Daoy (cell line): ENCODE data around the gene PTPRR. TPM values are rescaled to one million over a fixed set of nuclear protein-coding genes. Genes with fewer than 3 reads are reported as not detected.
A peak's percentile ranks its signal among the peaks of the same experiment; 100 is the strongest.

Experiments
- DNase-seq: peaks from one replicate; pipeline ENCODE4 v3.0.0-alpha.2; 2015; ENCODE audit warnings: low read depth
- total RNA-seq: library from RNA; depleted of rRNA; stranded (reverse); fragments of >200 nt; shearing (Covaris generic); gene quantifications from 2 replicates; pipeline ENCODE4 v1.2.3, GENCODE V29; 2014

The PTPRR gene
- total RNA-seq, 1 experiment from 2014 or later = 3.5 TPM

- no peak for DNase-seq
Measured at GRCh38 chr12:70796989-70797388, 123.5 kb downstream of the PTPRR start.

DNA sequence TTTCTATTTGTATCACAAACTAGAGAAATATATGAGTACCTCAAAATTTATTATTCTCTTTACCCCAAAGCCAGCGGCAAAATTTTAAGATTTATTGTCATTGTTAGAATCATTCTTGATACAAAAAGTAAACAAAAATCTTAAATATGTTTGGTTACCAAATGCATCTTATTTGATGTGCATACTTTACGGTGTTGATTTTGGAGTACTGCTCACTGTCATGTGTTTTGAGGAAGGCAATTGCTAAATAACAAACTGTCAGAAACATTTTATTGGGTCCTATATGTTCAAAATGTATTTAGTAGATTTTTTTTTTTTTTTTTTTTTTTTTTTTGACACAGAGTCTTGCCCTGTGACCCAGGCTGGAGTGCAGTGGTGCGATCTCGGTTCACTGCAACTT, 124.9 kb downstream of the PTPRR start:
- DNase-seq = no peak

GRCh38 chr12:70794131-70794530, 126.4 kb downstream of the PTPRR start:
- no peak for DNase-seq

DNA sequence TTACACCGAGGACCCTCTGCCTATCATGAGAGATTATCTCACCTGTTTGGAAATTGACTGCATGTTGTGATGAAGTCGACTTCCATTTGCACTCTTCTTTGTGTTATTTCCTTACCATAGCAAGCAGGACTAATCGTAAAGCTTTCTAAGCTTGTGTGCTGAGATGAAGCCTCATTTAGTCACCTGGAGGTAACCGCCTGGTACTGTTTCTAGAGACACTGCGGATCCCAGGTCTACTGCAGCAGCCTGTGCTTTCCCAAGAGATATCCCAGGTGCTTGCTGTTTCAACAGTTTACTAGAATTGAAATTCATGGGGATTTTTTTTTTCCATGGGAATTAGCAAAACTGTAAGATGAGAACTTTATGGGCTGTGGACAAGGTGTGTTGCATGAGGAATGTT, 131.8 kb downstream of the PTPRR start:
- DNase-seq = no peak

- no peak for DNase-seq
Measured at GRCh38 chr12:70787612-70788011, 132.9 kb downstream of the PTPRR start.

DNA sequence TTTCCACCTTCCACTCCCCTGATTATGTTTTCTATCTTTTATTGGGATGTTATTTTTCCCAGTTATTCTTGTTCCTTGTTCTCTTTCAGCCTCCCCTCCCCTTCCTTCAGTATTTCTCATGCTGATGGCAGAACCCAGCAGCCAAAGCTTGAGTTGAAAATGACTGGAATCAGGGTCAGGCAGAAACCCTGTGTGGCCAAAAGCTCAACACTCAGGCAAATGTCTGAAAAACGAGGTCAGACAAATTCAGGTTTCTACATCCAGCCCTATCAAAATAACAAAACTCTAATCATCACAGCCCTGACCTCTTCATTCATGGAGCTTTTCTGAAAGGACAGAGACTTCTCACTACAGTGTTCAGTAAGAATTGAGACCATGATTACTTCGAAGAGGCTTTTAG, 134.6 kb downstream of the PTPRR start:
- no peak for DNase-seq

DNA sequence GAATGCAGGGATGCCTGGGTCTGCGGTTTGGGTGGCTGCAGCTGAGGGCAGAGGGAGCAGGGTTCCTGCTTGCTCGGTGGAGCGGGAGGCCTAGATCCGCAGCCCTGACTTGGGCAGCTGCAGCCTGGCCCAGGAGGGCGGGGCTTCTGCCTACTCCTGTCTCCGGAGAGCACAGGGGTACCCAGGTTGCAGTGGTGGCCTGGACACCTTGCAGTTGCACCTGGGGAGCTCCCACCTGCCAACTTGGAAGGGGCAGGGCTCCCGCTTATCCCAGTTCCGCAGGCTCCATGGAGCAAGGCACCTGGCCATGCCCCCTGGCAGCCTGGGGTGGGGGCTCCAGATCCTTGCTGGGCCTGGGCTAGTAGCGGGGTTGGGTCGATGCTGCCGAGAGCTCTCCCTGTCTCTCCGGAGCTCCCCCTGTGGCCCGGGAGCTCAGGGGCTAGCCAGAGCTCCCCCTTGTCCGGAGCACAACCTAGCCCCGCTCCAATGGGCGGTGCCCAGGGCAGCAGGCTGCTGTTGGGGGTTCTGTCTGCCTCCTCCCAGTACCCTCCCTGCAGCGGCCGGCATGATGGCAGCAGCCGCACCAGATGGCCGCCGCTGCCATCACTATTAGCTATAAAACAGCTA, 136.4 kb downstream of the PTPRR start:
- DNase-seq = no peak

DNA sequence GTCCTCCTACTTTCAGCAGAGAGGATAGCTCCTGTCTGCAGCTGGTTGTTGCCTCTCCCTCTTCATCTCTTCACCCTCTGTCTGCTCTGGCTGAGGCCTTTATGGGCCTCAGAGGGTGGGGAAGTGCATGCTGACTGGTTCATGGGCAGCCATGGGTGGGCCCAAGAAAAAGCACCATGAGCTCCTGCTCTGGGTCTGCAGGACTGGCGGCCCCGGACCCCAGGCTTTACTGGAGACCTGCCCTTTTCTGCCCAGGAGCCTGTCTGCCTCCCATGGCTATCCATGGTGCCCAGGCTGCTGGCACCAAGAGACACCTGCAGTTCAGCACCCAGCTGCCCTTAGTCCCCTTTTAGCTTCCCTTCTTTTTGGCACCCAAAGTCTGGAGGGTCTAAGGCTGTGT, 137.1 kb downstream of the PTPRR start:
- DNase-seq = no peak

DNA sequence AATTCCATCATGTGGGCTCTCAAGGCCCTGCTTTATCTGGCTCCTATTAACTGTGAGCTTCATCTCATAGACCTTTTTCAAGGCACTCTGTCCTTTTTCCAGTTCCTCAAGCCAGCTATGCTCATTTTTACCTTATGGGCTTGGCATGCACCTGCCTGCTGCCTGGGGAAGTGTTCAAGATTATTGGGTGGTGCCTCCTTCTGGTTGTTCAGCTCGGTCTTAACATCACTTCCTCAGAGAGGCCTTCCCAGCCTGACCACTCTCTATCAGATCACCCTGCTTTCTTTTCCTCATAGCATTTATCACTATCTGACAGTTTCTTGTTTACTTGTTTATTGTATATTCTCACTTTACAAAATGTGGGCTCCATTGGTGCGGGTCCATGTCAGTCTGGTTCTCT, 141.3 kb downstream of the PTPRR start:
- no peak for DNase-seq

GRCh38 chr12:70774055-70774454, 146.5 kb downstream of the PTPRR start:
- peak; percentile 83 for DNase-seq

DNA sequence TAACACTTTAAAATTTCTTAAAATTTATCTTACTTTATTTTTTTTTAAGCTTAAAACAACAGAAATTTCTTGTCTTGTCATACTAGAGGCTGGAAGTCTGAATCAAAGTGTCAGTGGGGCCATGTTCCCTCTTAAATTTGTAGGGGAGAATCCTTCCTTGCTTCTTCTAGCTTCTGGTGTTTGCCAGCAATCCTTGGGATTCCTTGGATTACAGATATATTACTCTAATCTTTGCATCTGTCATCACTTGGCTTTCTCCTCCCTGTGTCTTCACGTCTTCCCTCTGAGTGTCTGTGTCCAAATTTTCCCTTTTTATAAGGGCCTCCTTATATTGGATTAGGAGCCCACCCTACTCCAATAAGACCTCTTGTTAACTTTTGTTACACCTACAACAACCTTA, 147.7 kb downstream of the PTPRR start:
- no peak for DNase-seq

- DNase-seq = no peak
Measured at GRCh38 chr12:70771581-70771980, 149.0 kb downstream of the PTPRR start.

- DNase-seq = no peak
Measured at GRCh38 chr12:70763666-70764065, 156.9 kb downstream of the PTPRR start.

- no peak for DNase-seq
Measured at GRCh38 chr12:70762000-70762399, 158.5 kb downstream of the PTPRR start.

DNA sequence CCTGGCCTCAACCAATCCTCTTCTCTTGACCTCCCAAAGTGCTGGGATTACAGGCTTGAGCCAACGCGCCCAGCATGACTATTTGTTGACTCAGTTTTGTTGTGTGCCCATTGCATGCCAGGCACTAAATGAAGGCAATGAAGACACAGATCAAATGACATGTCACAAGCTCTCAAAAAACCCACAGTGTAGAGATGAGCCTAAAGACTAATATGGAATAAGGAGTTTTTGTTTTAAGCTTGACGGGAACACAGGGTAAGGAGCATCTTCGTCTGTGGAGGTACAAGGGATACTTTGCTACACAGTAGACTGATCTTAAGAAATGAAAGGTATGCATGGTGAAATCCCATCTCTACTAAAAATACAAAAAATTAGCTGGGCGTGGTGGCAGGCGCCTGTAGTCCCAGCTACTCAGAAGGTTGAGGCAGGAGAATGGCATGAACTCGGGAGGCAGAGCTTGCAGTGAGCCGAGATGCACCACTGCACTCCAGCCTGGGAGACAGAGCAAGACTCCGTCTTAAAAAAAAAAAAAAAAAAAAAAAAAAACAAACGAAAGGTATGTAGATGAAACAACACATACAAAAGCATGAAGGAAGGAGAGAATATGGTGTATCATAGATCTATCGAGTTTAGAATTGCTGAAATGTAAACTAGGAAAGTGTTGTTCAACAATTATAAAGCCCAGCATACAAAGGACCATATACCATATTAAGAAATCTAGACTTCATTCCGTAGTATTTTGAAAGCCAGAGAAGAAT, 161.2 kb downstream of the PTPRR start:
- no peak for DNase-seq

DNA sequence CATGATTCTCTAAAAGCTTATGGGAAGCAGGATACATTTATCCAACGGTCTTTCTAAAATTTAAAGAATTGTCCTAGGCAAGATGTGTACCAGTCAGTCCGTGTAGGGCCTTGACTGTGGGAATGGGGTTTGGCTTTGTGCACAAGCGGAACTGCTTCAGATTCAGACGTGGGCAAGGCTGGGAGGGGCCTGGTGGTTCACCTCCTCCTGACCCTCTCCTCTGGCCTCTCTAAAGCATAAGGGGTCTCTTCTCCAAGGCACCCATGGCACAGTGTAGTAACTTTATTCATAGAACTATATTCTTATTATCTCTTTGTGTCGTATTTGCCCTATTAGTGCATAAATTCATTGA, 162.1 kb downstream of the PTPRR start:
- DNase-seq = no peak

DNA sequence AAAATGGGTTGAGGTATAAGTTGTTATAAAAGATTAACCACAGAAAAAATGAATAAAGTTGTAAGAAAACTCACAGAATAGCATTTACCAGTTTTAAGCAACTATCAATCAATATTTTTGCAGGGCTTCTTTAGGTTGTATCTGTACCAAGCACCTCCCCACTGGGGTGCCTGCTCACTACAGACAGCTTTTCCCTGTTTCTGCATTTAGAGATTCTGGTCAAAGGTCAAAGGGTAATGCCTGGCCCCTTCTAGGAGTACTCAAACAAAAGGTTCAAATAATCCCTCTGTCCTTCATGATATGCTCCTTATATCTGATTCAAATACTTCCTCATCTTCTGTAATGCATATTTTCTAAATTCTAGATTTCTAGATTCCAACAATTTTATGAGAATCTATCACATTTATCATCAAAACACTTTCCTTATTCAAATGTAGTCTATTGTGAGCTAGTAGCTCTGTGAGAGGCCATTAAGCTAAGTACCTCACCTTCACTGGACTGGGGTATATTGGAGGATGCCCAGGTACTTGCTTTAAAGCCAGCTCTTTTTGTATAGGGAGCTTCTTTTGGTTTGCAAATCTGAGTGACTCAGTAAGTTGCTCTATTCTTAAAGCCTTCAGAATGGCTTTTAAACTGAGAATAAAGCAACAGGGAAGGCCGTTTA, 162.6 kb downstream of the PTPRR start:
- DNase-seq = no peak

DNA sequence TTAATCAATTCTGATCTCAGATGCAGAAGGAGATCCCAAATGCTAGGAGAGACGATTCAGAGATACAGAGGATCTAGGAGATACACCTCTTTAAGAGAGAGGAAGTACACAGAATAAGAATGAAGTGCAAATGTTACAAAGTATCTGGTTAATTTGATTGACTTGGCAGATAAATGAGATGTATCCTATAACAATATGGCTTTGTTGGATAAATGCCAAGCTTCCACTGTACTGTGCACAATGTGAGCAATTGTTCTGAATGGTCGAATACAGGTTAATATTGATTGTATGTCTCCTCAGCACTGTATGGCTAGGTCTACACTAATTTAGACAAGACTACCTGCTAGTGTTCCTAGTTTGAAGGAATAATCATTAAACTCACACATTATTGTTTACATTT, 163.7 kb downstream of the PTPRR start:
- DNase-seq = no peak

- DNase-seq = peak; percentile 43
Measured at GRCh38 chr12:70756118-70756517, 164.4 kb downstream of the PTPRR start.

DNA sequence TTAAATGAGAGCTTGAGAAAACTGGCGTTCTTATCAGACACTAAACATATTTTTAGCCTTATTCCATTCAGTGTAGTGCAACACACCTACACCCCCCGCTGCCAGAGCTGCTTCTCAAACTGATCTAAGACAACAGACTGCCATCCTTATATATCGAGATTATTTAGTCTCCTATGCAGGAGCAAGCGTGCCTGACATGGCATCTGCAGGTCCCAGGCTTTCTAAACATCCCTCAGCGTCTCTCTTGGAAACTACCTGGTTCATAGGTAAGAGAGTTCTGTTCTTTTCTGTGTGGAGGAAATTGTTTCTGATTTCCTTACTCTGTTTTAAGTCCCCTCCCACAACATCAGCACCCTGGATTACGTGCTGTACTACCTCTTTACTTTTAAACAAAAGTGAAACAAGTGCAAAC, 166.2 kb downstream of the PTPRR start:
- no peak for DNase-seq

DNA sequence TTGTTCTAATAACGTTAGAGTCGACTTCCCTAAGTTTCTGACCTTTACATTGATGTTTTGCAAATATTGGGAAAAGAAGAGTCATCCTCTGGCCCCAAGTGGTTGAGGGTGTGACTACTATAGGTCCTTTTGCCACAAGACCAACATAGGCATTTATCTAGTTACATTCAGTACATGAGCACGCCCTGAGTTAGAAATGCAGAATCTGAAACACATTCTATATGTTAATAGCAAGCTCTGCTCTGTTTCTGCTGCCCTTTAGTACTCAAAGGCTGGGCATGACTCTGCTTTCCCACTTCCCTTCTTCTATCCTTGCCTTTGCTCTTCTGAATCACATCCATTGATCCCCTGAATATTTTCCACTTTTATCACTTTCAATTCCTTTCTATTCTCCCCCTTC, 168.2 kb downstream of the PTPRR start:
- DNase-seq = no peak

DNA sequence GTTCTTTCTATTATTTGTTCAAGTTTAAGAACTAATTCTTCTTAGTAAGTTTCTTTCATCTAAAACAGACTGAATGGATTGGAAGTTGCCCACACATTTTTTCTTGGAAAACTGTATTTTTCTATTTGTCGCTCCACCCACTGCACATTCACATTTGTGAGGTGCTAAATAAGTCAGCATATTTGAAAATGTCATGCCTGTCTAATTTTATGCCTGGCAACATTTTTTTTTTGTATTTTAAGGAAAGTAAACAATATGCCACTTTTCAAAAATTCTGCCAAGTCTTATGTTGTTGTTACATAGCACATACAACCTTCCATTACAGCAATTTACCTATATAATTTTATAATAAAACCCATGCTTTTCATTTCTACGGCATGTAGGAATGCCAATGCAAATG, 170.6 kb downstream of the PTPRR start:
- DNase-seq = no peak

DNA sequence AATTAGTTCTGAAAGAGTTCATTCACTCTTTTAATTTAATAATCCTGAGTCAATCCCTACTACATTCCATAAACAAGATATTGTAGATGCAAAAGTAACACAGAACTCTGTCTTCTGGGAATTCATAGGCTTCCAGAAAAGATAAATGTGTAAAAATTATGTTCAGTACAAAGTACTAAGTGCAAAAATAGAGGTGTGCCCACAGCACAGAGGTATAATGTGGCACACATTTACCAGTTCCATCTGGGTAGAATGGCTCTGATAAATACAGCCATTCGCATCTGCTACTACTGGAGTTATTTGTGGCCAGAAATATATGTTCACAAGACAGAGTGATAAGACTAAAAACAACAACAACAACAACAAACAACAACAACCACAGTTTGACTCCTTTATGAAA, 171.7 kb downstream of the PTPRR start:
- DNase-seq = no peak
